Osteocyte (in vitro differentiated cells): Measurements from ENCODE around the gene APCDD1L. TPM values are rescaled to one million over a fixed set of nuclear protein-coding genes. Genes with fewer than 3 reads are reported as not detected.
A peak's percentile ranks its signal among the peaks of the same experiment; 100 is the strongest.

Source experiments
- DNase-seq: peaks from one replicate; pipeline ENCODE4 v3.0.0; 2021; ENCODE audit warnings: mixed read lengths; ENCODE audit not compliant: unreplicated experiment; ENCODE audit errors: extremely low spot score
- H3K27ac Mint-ChIP-seq: one replicate; pipeline ENCODE4 v1.8.0; 2021; ENCODE audit warnings: mild to moderate bottlenecking, mixed read lengths; ENCODE audit not compliant: unreplicated experiment
- H3K27me3 Mint-ChIP-seq: one replicate; pipeline ENCODE4 v1.8.0; 2021; ENCODE audit warnings: mixed read lengths; ENCODE audit not compliant: unreplicated experiment
- H3K36me3 Mint-ChIP-seq: one replicate; pipeline ENCODE4 v1.8.0; 2021; ENCODE audit warnings: mixed read lengths; ENCODE audit not compliant: unreplicated experiment
- H3K4me1 Mint-ChIP-seq: one replicate; pipeline ENCODE4 v1.8.0; 2021; ENCODE audit warnings: mixed read lengths; ENCODE audit not compliant: unreplicated experiment
- H3K4me3 Mint-ChIP-seq: one replicate; pipeline ENCODE4 v1.8.0; 2021; ENCODE audit warnings: mild to moderate bottlenecking, moderate library complexity, mixed read lengths; ENCODE audit not compliant: unreplicated experiment
- H3K9me3 Mint-ChIP-seq: one replicate; pipeline ENCODE4 v1.8.0; 2021; ENCODE audit warnings: mixed read lengths; ENCODE audit not compliant: unreplicated experiment
- total RNA-seq: library from RNA; stranded (reverse); gene quantifications from 2 replicates; pipeline ENCODE4 v1.2.1, GENCODE V29; 2021
- TF ChIP-seq, protein P1 (sequence below): fragments of 200-600 bp; sonication (generic); IDR thresholded peaks from 2 replicates; pipeline ENCODE4 v1.5.0; 2021; ENCODE audit warnings: antibody characterized with exemption, mild to moderate bottlenecking, moderate library complexity

Gene APCDD1L
- total RNA-seq, 1 donor from 2014 or later = 3.1 TPM

GRCh38 chr20:58547623-58548475, 32.6 kb upstream of the APCDD1L start:
- Mint-ChIP-seq H3K27ac (no peak overlapping the region), H3K36me3 (no peaks in the 10 kb centered on the region)

DNA sequence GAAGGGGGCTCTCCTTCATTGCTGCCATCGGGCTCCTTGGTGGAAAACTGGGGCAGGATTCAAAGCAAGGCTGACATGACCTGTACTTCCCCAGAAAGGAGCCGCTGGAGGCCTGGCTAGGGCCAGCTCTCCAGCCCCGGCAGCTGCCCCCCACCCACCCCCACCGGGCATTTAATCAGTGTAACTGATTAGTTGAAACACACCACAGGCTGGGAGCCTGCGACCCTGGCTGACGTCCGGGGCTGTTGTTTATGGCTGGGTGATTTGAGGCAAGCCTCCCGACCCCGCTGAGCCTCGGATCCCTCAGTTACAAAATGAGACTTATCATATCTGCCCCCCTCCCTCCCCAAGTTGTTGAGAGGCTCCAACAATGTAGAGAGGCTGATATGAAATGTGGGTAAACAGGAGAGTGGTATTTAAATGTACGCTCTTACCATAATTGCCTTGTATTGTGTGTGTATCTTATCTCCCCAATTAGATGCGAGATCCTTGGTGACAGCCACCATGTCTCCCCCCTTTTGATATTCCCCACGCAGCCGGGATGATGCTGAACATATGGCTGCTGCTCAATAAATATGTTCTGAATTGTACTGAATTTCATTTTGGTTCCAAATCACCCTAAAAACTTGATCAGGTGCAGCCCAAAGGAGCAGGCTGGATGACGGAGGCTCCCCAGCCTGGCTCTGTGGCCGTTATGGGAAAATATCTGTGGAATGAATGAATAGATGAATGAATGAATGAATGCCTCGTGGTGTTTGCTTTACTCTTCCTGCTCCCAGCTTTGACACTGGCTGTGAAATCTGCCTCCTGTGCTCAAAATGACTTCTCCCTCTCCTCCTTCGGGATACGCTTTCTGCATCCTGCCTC, 31.8 kb upstream of the APCDD1L start:
- DNase-seq = peak; percentile 73
- H3K27me3 Mint-ChIP-seq = no peaks in the 10 kb centered on the region
- TF ChIP-seq, protein P1, sequence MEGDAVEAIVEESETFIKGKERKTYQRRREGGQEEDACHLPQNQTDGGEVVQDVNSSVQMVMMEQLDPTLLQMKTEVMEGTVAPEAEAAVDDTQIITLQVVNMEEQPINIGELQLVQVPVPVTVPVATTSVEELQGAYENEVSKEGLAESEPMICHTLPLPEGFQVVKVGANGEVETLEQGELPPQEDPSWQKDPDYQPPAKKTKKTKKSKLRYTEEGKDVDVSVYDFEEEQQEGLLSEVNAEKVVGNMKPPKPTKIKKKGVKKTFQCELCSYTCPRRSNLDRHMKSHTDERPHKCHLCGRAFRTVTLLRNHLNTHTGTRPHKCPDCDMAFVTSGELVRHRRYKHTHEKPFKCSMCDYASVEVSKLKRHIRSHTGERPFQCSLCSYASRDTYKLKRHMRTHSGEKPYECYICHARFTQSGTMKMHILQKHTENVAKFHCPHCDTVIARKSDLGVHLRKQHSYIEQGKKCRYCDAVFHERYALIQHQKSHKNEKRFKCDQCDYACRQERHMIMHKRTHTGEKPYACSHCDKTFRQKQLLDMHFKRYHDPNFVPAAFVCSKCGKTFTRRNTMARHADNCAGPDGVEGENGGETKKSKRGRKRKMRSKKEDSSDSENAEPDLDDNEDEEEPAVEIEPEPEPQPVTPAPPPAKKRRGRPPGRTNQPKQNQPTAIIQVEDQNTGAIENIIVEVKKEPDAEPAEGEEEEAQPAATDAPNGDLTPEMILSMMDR = no peak
- no peaks in the 10 kb centered on the region for H3K36me3 Mint-ChIP-seq
- H3K4me3 Mint-ChIP-seq = no peak overlapping the region
- peaks cover 17% of the 10 kb centered on the region for H3K4me1 Mint-ChIP-seq
- H3K27ac Mint-ChIP-seq = no peak overlapping the region
- no peaks in the 10 kb centered on the region for H3K9me3 Mint-ChIP-seq

More at GRCh38 chr20:58547623-58548475, 32.6 kb upstream of the APCDD1L start:
- peak; percentile 49 for DNase-seq
- Mint-ChIP-seq H3K9me3 (no peaks in the 10 kb centered on the region), H3K27me3 (no peaks in the 10 kb centered on the region), H3K4me3 (no peak overlapping the region), H3K4me1 (peaks cover 17% of the 10 kb centered on the region)
- TF ChIP-seq, protein P1 = no peak

DNA sequence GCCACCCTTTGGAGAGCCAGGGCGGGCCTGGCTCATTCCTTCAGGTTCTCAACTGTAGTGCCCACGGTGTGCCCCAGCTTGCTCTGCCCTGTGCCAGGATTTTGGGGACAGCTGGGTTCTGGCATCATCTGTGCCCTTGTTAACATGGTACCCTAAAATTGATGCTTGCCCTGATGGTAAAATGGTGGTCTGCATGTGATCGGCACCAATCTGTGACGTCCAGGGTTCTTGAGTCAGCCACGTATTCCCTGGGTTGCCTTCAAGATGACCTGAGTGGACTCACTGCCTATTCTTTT, 31.2 kb upstream of the APCDD1L start:
- Mint-ChIP-seq H3K27ac (no peak overlapping the region), H3K4me3 (no peak overlapping the region), H3K9me3 (no peaks in the 10 kb centered on the region), H3K4me1 (peaks cover 22% of the 10 kb centered on the region), H3K27me3 (no peaks in the 10 kb centered on the region), H3K36me3 (no peaks in the 10 kb centered on the region)
- DNase-seq = peak; percentile 56
- TF ChIP-seq, protein P1 = no peak

DNA sequence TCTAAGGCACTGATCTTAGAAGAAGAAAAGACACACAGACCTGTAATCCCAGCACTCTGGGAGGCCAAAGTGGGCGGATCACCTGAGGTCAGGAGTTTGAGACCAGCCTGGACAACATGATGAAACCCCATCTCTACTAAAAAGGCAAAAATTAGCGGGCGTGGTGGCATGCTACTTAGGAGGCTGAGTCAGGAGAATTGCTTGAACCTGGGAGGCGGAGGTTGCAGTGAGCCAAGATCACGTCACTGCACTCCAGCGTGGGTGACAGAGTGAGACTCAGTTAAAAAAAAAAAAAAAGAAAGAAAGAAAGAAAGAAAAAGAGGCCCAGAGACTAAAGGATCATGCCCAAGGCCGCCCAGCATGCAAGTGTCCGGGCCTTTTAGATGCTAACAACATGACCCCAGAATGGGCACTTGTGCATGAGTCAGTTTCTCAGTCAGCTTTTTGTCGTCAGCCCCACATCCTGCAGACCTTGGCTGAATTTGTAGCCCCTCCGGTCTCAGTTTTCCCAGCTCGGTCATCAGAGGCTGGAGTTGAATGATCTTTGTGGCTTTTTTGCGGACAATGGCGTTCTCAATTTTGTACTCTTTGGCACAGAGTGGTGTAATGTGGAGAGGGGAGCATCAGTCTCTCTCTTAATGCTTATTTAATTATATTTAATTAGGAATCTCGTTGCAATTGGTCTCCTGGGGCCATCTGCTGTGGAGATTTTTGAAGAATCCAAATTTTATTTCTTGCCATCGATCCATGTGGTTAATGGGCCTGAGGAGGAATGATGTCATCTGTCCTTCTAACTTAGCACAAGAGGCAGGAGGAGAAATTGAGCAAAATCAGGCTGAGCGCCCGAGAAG, 30.6 kb upstream of the APCDD1L start:
- Mint-ChIP-seq H3K9me3 (no peaks in the 10 kb centered on the region), H3K4me3 (no peak overlapping the region), H3K27ac (no peak overlapping the region), H3K4me1 (peaks cover 22% of the 10 kb centered on the region), H3K27me3 (no peaks in the 10 kb centered on the region), H3K36me3 (no peaks in the 10 kb centered on the region)
- DNase-seq = peak; percentile 23
- TF ChIP-seq, protein P1 = no peak
